K562 (cell line): ENCODE results near the gene GP1BB. TPM values are rescaled to one million over a fixed set of nuclear protein-coding genes. Genes with fewer than 3 reads are reported as not detected.
A peak's percentile ranks its signal among the peaks of the same experiment; 100 is the strongest.

Source experiments
- BCLAF1 ChIP-seq, 2 experiments: fragments of 450-650 bp in 1 of 2; IDR thresholded peaks; 2 replicates each; pipeline ENCODE4 v1.6.1; 2011 to 2017; ENCODE audit warnings: low read depth in 2 of 2, antibody characterized with exemption in 1 of 2, borderline replicate concordance in 1 of 2, low read length in 1 of 2, mild to moderate bottlenecking in 1 of 2, mixed read lengths in 1 of 2; ENCODE audit not compliant: control insufficient read depth in 1 of 2
- CBX1 ChIP-seq: sonication (generic); IDR thresholded peaks from 2 replicates; pipeline ENCODE4 v1.6.1; 2016; ENCODE audit warnings: antibody characterized with exemption, low read depth, mild to moderate bottlenecking
- CBX5 ChIP-seq: IDR thresholded peaks from 2 replicates; pipeline ENCODE4 v1.6.1; 2014; ENCODE audit warnings: low read depth, borderline replicate concordance
- FOXK1 ChIP-seq: sonication (generic); formaldehyde crosslinking; IDR thresholded peaks from 2 replicates; pipeline ENCODE4 v1.8.0; 2022; ENCODE audit warnings: missing genetic modification reagents, mild to moderate bottlenecking, borderline replicate concordance
- HINFP ChIP-seq: fragments of 450-650 bp; conservative IDR thresholded peaks from 2 replicates; pipeline ENCODE4 v1.6.1; 2016; ENCODE audit warnings: missing genetic modification characterization, low read depth, mild to moderate bottlenecking, control low read depth, missing compliant biosample characterization
- ID3 ChIP-seq, 2 experiments: fragments of 250-450 bp in 1 of 2; fragments of 450-650 bp in 1 of 2; sonication (Bioruptor Pico) in 1 of 2; IDR thresholded peaks; 2 replicates each; pipeline versions ENCODE4 v1.6.1 to v1.8.0; 2016 to 2021; ENCODE audit warnings: mild to moderate bottlenecking in 2 of 2, moderate library complexity in 2 of 2, missing compliant biosample characterization in 1 of 2, missing genetic modification characterization in 1 of 2
- ILK ChIP-seq: fragments of 450-650 bp; IDR thresholded peaks from 2 replicates; pipeline ENCODE4 v1.6.1; 2016; ENCODE audit warnings: missing genetic modification characterization, low read depth, mild to moderate bottlenecking, missing compliant biosample characterization, moderate library complexity, borderline replicate concordance
- MEF2A ChIP-seq: IDR thresholded peaks from 2 replicates; pipeline ENCODE4 v1.6.1; 2011; ENCODE audit warnings: low read depth, mild to moderate bottlenecking, low read length, moderate library complexity; ENCODE audit not compliant: control insufficient read depth
- NR0B1 ChIP-seq: fragments of 450-650 bp; IDR thresholded peaks from one replicate; pipeline ENCODE4 v1.6.1; 2018; ENCODE audit warnings: mild to moderate bottlenecking, moderate library complexity; ENCODE audit not compliant: partially characterized antibody
- NUFIP1 ChIP-seq: fragments of 450-650 bp; IDR thresholded peaks from 2 replicates; pipeline ENCODE4 v1.6.1; 2018; ENCODE audit not compliant: partially characterized antibody
- PHF20 ChIP-seq: fragments of 450-650 bp; IDR thresholded peaks from 2 replicates; pipeline ENCODE4 v1.6.1; 2018; ENCODE audit not compliant: partially characterized antibody
- RBBP5 ChIP-seq: fragments of 200-600 bp; sonication (generic); IDR thresholded peaks from 2 replicates; pipeline ENCODE4 v1.6.1; 2012; ENCODE audit warnings: borderline replicate concordance, mild to moderate bottlenecking, low read length, control low read depth, inconsistent platforms; ENCODE audit not compliant: insufficient read depth, poor library complexity, severe bottlenecking
- SAFB ChIP-seq: fragments of 200-400 bp; formaldehyde crosslinking; IDR thresholded peaks from 2 replicates; pipeline ENCODE4 v1.6.1; 2017; ENCODE audit warnings: low read depth, low read length, borderline replicate concordance
- SRSF7 ChIP-seq: fragments of 200-400 bp; formaldehyde crosslinking; optimal IDR thresholded peaks from 2 replicates; pipeline ENCODE3; 2017; ENCODE audit warnings: mild to moderate bottlenecking, low read depth, low read length
- TBL1XR1 ChIP-seq, 2 experiments: IDR thresholded peaks; 2 replicates each; pipeline ENCODE4 v1.6.1; 2012; ENCODE audit warnings: improper control_type of control experiment in 2 of 2, low read length in 2 of 2, mild to moderate bottlenecking in 1 of 2
- THRA ChIP-seq: fragments of 450-650 bp; IDR thresholded peaks from 2 replicates; pipeline ENCODE4 v1.6.1; 2017; ENCODE audit warnings: mild to moderate bottlenecking, moderate library complexity
- ZNF232 ChIP-seq: sonication (generic); formaldehyde crosslinking; IDR thresholded peaks from 2 replicates; pipeline ENCODE4 v1.8.0; 2022; ENCODE audit warnings: mild to moderate bottlenecking, missing genetic modification reagents
- ZNF24 ChIP-seq: fragments of 450-650 bp; IDR thresholded peaks from 2 replicates; pipeline ENCODE4 v1.6.1; 2016
- ZNF561 ChIP-seq: fragments of 450-650 bp; formaldehyde crosslinking; conservative IDR thresholded peaks from 2 replicates; pipeline ENCODE4 v1.4.0; 2020; ENCODE audit warnings: mild to moderate bottlenecking, moderate library complexity
- polyA plus RNA-seq, 8 experiments: library from polyadenylated mRNA; depleted of rRNA in 4 of 8; stranded (reverse) in 5 of 8; unstranded in 3 of 8; fragments of >200 nt; fragmentation: Nextera tagmentation in 2 of 8; fragmentation: Illumina TruSeq in 1 of 8; extraction: Ambion mirVana in 2 of 8; extraction: Trizol in 1 of 8; gene quantifications; 2 replicates each; pipeline versions ENCODE4 v1.2.1 to v1.2.3, GENCODE V29; 2011 to 2014; ENCODE audit warnings: inconsistent platforms in 1 of 8, missing spikeins in 1 of 8
- total RNA-seq, 7 experiments: library from RNA; depleted of rRNA in 6 of 7; stranded (reverse); fragments of >200 nt in 6 of 7; fragmentation: Illumina TruSeq in 2 of 7; extraction: Trizol in 2 of 7; gene quantifications; 2 replicates each; pipeline versions ENCODE4 v1.2.1 to v1.2.3, GENCODE V29; 2011 to 2021; ENCODE audit warnings: low replicate concordance in 1 of 7

The GP1BB gene
- total and polyA plus RNA-seq, 9 of the 15 experiments (the other 6 are each of a cell fraction or from before 2014, with no cell fraction given) = 0.69 to 162 (median 2.8) TPM

- TF ChIP-seq HINFP (tag) (no peak), RBBP5 (no peak), NUFIP1 (no peak), SRSF7 (no peak), ZNF232 (no peak), CBX5 (no peak), SAFB (no peak), ID3 (CRISPR knock-in tag; IDR thresholded peaks at IDR 0.05) (no peak), ID3 (tag; IDR thresholded peaks at IDR 0.05) (no peak), BCLAF1 (IDR thresholded peaks at IDR 0.05; ENCODE audit: borderline replicate concordance in 1 of 2, control insufficient read depth in 1 of 2, low read depth in 2 of 2, low read length in 1 of 2) (no peak), ZNF24 (no peak), CBX1 (no peak), ZNF561 (CRISPR knock-in tag) (no peak), NR0B1 (no peak), MEF2A (no peak), PHF20 (peak; percentile 79), ILK (tag) (no peak), TBL1XR1 (IDR thresholded peaks at IDR 0.05; ENCODE audit: low read length in 2 of 2) (no peak), FOXK1 (CRISPR knock-in tag) (no peak), THRA (no peak)
Measured at GRCh38 chr22:19713650-19714311, 9.6 kb upstream of the GP1BB start (continued).
